HPDE6-E6E7 (cell line): ENCODE data around the gene LMO1.

Experiments
- DNase-seq: peaks from one replicate; pipeline ENCODE4 v3.0.0; 2011; ENCODE audit warnings: missing footprints; ENCODE audit errors: extremely low spot score

The LMO1 gene

DNA sequence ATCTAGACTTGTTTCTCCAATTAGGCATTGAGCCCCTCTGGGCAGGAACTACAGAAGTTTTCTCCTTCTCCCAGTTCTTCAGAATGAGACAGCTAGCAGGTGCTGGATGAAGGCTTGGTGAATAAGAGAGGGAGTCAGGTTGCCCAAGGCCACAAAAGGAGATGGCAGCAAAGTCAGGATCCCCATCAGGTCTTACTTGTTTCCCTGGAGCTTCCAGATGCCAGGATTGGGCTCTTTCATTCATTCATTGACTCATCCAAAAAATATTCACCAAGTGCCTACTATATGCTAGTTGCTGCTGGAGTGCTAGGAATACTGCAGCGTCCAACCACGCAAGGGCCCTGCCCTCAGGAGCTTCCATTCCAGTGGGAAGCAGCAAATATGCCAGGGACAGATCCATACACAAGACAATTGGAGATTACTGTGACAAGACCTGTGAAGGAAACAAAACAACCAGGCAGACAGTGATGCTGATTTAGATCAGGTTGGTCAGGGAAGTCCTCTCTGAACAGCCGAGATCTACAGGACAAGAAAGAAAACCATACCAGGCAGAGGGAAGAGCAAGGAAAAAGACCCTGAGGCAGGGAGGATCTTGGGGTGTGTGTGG lies 24.6 kb upstream of the LMO1 start:
- DNase-seq = no peak

DNA sequence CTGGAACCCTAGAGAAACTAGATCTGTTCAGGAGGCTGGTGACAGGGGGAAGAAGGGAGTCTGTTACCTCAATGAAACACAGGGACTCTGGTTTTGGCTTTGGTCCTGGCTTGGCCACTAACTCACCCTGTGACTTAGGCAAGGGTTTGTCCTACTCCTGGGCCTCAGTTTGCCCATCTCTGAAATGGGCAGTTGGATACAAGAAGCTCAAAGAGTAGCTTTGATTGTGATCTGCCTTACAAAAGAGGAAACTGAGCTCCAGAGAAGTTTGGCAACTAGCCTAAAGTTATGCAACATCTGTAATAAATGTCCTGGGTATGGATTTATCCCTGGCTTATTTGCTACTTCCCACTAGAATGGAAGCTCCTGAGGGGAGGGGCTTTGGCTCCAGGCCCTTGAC lies 24.0 kb upstream of the LMO1 start:
- no peak for DNase-seq

DNA sequence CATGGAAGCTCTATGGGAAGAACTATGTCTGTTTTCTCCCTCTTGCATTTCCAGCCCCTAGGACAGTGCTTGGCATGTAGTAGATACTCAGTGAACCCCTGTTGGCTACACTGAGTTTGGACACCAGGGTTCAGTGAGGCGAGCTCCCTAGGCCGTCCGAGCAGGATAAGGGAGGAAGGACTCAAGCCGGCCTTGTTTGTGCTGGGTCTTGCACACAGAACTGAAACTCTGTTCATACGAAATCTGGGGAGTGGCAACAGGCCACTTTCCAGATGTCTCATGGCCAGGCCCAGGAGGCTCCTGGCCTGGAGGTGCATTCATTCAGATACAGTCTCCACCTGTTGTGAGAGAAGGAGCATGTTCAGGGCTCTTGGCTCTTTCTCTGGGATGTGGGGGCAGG lies 23.6 kb upstream of the LMO1 start:
- DNase-seq = no peak

DNA sequence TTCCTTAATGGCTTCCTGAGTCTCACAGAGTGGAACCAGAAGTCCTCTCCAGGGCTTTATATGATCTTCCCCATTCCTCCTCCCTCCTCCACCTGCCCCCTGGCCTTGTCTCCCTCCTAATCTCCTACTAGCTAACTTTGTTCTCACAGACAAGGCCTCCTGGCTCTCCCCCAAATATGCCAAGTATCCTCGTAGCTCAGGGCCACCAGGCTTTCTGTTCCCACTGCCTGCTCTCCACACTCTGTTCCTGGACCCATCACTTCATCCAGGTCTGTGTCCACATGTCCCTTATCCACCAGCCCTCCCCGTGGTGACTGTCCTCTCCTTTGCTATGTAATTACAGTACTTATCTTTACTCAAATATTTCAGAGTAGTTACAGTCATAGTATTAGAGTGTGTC lies 23.2 kb upstream of the LMO1 start:
- DNase-seq = no peak

DNA sequence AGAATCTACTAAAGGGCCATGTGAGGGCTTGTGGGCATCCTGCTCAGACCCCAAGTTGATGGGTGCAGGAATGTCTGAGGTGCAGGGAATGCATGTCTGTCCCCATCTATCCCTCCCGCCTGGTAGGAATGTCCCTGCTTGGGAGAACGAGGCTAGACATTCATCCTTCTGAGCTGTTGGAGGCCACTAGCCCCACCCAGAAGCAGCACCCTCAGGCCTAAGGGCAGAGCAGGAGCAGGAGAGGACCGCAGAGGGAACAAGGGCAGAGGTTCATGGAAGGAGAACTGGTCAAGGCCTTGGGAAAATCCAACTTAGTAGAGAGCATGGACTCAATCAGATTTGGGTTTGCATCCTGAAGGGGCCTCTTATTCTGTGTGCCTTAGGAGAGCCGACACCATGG lies 22.1 kb upstream of the LMO1 start:
- no peak for DNase-seq

DNA sequence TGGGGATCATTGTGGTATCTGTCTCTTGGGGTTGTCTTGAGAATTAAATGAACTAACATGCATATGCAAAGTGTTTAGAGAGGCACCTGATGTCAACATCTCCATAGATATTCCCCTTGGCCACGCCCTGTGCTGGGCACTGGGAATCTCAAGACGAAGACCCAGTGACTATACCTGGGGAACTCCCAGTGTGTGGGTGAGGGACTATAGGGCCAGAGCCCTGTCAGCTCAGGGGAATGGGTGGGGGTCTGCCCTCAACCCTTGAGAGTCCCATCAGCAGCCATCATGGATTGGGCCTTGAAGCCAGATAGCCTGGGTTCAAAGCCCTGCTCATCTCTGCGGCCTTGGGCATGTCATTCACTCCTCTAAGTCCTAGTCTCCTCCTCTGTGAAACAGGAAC lies 21.6 kb upstream of the LMO1 start:
- no peak for DNase-seq

DNA sequence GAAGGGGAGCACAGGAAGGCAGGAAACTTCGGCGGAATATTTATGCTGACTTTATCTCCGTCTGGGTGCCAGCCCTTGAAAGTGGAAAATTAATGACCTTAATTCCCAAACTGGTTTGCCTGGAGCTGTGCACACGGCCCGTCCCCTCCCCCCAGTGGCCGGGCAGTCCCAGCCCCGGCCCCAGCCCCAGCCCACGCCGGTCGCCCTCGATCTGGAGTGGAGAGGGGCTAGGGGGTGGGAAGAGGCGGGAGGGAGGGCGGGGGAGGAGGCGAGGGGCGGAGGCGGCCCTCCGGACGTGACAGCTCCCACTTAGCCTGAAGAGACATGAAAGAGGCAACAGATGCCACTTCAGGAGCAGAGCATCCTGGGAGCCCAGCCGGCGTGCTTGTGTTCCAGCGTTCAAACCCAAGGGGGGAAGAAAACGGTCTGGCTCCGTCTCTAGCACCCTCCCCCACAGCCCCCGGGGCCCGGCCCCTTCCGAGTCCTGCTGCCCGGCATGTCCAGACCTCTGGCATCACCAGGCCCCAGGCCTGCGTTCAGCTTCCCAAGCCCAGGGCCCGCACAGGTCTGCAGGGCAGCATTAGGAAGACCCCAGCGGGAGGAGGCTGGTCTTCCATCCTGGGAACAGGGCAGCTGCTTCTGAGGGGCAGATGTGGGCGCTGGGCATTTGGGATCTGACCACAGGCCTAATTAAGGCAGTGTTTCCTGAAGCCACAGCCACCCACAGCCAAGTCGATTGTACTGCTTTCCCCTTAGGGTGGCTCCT lies 20.0 kb upstream of the LMO1 start:
- DNase-seq = no peak

DNA sequence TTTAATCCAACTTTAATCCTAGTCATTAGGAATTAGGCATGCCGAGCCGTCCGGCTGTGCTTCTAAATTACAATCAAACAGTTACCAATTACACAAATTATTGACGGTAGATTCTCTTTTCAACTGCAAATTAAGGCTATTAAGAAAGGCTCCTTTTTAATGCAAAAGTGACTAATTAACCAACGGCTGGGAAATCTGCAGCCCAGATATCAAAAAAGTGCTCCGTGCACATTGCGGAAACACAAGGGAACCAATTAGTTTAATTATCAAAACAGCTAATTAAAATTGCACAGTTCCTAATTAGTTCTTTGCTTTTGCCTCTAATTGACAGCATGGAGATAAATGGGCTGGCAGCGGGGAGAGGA lies 19.4 kb upstream of the LMO1 start:
- DNase-seq = no peak

DNA sequence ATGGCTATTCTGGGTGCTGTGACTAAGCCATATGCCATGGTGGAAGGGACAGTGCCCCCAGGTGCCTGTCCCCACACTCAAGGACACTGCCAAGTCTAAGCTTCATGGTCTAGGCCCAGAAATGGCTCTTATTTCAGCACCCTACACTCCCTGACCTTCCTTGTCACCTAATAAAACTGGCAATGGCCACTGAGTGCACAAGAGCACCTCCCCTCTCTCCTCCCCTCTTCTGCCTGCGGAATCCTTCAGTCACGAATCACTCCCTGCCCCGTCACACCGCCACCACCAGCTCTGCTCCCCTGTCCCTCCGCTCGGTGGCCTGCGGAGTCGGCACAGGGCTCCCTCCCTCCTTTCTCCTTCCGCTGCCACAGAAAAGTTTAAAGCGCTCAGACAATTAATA lies 19.0 kb upstream of the LMO1 start:
- no peak for DNase-seq

DNA sequence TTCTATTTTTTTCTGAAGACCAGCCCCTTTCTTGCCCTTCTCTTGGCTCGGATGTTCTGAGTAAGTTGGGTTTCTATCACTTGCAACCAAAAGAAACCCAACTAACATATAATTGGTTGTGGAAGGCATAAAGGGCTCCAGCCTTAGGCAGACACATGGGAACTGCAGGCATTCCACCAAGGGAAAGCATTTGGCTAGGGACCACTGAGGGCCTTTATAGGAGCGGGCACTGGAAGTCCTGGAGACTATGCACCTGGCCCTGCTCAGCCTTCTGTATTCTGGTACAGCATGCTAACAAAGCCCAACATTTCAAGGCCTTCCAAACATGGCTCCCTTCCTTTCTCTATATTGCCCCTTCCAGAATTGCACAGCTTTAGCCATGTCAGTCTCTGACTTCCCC lies 17.6 kb upstream of the LMO1 start:
- DNase-seq = no peak

DNA sequence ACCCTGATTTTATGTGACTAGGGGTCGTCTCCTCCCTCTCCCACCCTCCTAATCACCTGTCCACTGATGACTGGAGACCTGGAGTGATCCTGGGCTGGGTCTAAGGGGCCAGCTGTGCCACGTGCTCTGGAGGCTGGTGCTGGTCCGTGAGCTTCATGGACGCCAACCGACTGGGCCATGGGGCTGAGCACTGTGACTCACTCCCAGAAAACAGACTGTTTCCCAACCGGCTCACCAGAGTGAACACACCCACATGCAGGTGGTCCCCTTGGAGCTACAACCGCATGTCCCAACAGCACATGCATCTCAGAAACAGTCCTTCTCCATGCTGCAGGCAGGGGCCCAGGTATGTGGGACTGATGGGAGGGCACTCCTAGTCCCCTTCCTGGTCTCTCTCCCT lies 14.0 kb upstream of the LMO1 start:
- DNase-seq = no peak

DNA sequence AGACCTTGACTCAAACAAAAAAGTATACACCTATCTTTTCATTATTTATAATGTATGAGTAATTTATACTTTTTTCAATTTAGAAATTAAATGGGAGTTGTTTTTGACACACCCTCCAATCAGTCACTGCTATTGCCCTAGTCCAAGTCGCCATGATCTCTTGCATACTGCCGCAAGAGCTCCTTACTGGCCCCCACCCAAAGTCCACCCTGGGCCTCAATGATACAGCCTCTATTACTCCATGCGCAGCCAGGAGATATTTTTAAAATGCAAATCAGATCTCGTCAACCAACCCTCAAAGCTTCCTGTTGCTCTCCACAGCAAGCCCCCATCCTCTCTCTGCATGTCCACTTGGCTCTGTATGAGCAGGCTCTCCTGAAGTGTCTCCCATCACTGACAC lies 12.8 kb upstream of the LMO1 start:
- DNase-seq = no peak

DNA sequence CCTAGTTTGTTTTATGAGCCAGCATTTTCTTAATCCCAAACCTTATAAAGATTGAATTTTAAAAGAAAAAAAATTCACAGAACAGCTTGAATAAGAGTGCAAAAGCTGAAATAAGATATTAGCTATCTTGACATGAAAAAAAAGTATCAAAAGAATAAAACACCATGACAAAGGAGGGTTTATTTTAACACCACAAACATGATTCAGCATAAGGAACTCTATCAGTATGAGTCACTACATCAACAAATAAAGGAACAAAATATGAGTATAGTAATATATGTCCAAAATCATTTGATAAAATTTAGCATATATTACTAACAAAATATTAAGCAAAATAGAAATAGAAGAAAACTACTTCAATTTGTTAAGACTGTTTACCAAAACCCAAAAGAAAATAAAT lies 9.6 kb upstream of the LMO1 start:
- no peak for DNase-seq

DNA sequence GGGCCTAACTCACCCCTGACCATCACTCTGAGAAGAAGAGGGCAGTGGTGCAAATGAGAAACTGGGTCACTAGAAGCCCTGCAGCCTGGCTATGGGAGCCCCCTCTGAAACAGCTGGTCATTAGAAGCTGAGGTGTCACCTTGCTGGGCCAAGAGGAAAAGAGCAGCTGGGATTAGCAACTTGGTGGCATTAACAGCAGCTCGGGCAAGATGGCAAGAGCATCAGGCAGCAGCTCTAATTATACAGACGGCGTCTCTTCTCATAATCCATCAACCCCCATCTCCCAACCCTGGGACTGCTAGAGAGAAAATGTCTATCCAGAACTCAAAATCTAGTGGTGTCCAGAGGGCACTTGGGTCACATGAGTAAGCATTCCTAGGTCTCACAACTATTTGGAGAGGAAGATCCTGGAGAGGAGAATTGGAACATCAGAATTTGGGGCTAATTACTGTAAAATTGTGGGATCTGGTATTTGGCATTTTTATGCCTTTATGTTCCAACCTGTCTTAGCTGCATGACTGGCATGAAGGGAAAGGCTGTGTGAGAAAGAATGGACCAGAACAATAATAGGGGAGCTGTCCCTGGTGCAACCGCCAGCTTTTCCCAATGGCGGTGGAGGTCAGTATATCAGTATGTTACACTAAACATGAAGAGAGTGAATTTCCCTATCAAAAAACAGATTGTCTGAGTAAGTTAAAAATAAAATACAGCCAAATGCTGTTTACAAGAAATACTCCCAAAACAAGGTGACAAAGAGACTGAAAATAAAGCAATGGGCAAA lies 7.6 kb upstream of the LMO1 start:
- DNase-seq = no peak

DNA sequence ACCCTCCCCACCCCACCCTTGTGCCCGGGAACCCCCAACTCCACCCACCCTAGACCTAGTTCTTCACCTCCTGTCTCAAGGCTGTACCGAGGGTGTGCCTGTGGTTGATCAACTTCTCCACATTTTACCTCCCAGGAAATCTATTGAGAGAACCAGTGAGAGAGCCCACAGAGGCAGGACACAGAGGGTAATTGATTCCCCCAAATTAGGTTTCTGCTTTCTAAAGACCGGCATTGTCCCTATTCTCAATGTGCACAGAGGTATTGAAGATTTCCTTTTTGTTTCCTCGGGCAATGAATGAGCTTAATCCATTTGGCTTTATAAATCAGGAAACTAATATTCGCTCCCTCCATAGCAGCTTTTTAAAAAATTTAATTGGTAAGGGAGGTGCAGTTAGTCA lies 6.0 kb upstream of the LMO1 start:
- no peak for DNase-seq

DNA sequence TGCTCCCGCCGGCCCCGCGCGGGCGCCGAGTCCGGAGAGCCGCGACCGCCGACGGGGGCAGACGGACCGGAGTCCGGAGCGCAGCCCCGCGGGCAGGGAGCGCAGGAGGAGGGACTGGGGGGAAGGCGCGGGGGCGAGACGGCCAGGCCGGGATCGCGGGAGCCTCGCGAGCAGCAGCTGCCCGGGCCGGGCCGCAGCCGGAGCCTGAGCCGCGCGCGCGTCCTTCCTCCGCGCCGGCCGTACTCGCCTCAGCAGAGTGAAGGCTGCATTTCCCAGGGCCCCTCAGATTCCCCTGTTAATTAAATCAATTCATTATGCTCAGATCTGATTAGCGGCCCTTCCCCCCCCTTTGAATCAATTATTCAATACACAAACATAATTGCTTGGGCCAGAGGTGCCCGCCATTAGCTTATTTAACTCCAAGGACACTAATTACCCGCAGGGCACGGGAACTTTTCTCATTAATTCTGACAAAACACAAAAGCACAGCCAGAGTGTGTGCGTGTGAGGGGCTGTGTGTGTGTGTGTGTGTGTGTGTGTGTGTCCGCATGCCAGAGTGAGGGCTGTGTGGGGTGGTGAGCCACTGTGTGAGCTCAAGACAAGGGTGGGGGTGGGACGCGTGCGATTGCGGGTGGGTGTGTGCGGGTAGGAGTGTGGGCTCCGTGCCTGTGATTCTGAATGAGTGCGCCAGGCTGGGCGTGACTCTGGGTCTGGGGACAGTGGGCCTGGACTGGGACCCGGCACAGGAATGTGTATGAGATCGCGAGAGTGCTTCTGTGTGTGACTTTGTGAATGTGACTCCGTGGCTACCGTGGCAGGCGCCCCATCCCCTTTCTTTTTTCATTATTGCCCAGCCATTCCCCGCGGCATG lies 5.1 kb upstream of the LMO1 start:
- no peak for DNase-seq

DNA sequence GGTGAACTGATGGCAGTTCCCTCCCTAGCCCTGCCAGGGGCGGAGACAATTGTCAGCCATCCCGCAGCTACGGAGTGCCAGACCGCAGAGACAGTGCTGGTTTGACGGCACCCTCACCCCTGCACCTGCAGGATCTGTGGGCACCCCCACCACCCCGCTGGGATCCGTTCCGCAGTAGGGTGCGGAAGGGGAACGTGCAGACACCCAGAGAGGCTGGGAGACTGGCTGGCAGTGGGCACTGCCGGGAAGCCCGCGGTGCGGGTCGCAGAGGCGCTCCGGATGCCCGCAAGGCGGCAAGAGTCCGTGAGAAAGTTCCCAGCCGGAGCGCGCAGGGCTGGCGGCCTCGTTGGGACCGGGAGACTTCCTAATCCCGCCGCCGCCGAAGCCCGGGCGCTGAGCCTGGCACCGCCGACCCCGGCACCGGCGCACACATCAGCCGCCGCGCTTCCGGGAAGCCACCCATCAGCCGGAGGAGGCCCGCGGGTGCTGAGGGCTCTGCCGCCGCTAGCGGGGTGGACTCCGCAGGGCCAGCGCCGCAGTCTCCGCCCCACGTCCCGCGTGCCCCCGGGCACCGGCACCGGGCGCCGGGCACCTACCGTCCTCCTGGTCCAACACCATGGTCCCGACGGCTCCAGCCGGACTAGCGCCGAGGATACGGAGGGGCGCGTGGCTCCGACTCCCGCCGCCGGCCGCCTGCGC lies 4.3 kb upstream of the LMO1 start:
- no peak for DNase-seq

DNA sequence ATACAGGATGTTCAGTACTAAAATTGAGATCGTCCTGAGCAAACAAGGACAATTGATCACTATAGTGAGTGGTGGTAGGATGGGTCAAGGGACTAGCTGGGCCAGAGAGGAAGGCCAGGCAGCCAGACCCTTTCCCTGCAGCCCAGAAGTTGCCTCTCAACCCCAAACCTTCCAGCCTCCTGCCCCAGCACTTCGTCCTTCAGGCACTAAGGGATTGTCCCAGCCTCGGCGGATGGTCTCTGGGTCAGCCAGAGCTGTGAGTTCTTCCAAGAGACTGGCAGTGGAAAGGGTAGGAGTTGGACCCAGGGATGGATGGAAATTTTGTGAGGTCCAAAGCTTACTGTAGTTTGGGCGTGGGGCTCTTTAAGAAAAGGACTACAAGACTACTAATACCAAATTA lies 3.6 kb upstream of the LMO1 start:
- no peak for DNase-seq

DNA sequence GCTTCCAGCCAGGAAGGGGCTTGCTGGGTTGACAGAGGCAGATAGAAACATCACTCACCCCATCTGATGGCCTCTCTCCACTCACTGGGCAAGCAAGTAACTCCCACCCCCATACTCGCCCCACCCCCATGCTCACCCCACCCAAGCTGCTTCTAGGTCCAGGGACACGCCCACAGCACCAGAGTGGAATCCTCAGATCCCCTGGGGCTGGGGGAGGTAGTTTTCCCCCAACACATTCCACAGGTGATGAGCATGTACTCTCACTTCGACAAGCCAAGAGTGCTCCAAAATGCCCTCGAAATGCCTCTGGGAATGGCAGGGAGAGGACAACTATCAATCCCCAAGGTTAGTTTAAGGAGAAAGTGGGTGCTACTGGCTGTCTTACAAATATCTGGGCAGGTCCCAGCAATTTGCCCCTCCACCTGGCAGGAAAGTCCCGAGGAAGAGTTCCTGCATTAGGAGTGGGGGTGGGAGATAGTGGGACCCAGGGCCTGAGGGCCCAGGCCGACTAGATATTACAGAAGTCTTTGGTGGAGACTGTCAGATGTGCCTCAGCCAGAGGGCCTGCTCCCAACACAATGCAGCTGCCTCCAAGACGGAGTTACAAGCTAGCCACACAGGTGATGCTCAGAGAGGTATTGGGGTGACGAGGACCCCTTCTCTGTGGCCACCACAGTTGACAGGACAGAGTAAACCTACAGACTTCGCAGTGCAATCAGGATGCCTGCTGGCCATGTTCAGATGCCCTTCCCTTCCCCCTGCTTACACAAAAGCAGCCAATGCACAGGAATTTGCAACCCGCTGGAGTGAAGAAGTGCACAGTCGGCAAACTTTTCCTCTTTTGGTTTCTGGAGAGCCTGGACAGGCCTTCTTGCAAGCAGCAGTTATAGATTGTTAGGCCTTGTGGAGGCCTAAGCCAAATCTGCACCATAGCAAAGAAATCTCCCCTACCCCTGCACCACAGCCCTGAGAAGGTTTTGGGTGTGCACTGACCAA lies 2.9 kb upstream of the LMO1 start:
- DNase-seq = no peak

DNA sequence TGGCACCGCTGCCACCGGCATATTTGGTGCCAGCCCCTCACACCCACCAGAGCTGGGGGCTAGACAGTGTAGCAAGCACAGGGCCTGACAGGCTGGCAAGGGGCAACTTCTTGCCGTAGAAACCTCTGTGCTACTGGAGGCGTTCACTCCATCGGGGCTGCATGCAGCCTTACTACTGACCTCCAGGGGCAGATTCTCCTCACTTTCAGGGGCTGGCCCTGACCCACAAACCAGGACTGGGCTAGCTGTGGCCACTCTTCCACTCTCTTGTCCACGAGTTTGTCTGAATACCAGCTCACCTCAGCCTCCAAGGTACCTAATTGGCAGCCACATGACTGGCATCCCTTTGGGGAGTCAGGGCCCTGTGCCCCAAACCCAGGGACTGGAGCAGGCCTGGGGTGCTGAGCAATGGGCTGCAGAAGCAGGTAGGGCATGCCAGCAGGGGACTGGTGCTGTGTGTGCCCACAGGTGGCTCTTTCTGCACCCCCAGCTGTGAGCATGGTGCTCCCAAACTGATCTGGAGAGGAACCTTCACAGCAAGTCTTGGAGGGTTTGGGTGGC lies 2.1 kb upstream of the LMO1 start:
- no peak for DNase-seq
